GM23338 (cell line): ENCODE data around the gene AP1AR. TPM values are rescaled to one million over a fixed set of nuclear protein-coding genes. Genes with fewer than 3 reads are reported as not detected.

ENCODE experiments used
- ATAC-seq: fragments of 200-7000 bp; cut with Tn5 transposase; 3 replicates; pipeline ENCODE4 v1.9.1; 2020
- DNase-seq: peaks from one replicate; pipeline ENCODE4 v3.0.0-alpha.2; 2015; ENCODE audit warnings: low spot score
- H2AFZ ChIP-seq: fragments of 200-600 bp; sonication (generic); 2 replicates; pipeline ENCODE4 v1.8.0; 2016; ENCODE audit warnings: antibody characterized with exemption, mild to moderate bottlenecking, moderate library complexity
- H3F3A ChIP-seq: fragments of 200-600 bp; sonication (generic); replicated peaks from 2 replicates; pipeline ENCODE4 v1.8.0; 2017; ENCODE audit warnings: antibody characterized with exemption, mixed run types, low read depth
- H3K27ac ChIP-seq: fragments of 200-600 bp; sonication (generic); 2 replicates; pipeline ENCODE4 v1.6.1; 2016; ENCODE audit warnings: low read depth
- H3K27me3 ChIP-seq: fragments of 200-600 bp; sonication (generic); 2 replicates; pipeline ENCODE4 v1.8.0; 2016; ENCODE audit warnings: mild to moderate bottlenecking, mixed run types, moderate library complexity; ENCODE audit not compliant: insufficient read depth
- H3K36me3 ChIP-seq: fragments of 200-600 bp; sonication (generic); 2 replicates; pipeline ENCODE4 v1.8.0; 2016; ENCODE audit warnings: mild to moderate bottlenecking; ENCODE audit not compliant: insufficient read depth
- H3K4me1 ChIP-seq: fragments of 200-600 bp; sonication (generic); 2 replicates; pipeline ENCODE4 v1.8.0; 2016; ENCODE audit warnings: mild to moderate bottlenecking, moderate library complexity; ENCODE audit not compliant: insufficient read depth
- H3K4me2 ChIP-seq: fragments of 200-600 bp; sonication (generic); 2 replicates; pipeline ENCODE4 v1.7.1; 2017; ENCODE audit warnings: mixed run types
- H3K4me3 ChIP-seq: fragments of 200-600 bp; sonication (generic); 2 replicates; pipeline ENCODE4 v1.6.1; 2016; ENCODE audit warnings: mixed run types
- H3K79me2 ChIP-seq: fragments of 200-600 bp; sonication (generic); replicated peaks from 2 replicates; pipeline ENCODE4 v1.8.0; 2017; ENCODE audit warnings: mild to moderate bottlenecking; ENCODE audit not compliant: insufficient read depth
- H3K9me2 ChIP-seq: fragments of 200-600 bp; sonication (generic); 2 replicates; pipeline ENCODE4 v1.8.0; 2017; ENCODE audit not compliant: insufficient read depth
- H4K20me1 ChIP-seq: fragments of 200-600 bp; sonication (generic); replicated peaks from 2 replicates; pipeline ENCODE4 v1.8.0; 2017; ENCODE audit warnings: mild to moderate bottlenecking; ENCODE audit not compliant: insufficient read depth
- H3K27ac Mint-ChIP-seq: 2 replicates; pipeline ENCODE4 v1.8.0; 2020; ENCODE audit warnings: inconsistent platforms, mild to moderate bottlenecking, moderate library complexity, mixed read lengths
- H3K27me3 Mint-ChIP-seq: 3 replicates; pipeline ENCODE4 v1.8.0; 2022; ENCODE audit warnings: low read depth, mild to moderate bottlenecking, moderate library complexity, mixed read lengths, inconsistent platforms; ENCODE audit not compliant: insufficient read depth, poor library complexity
- H3K36me3 Mint-ChIP-seq: 3 replicates; pipeline ENCODE4 v1.8.0; 2021; ENCODE audit warnings: low read depth, mild to moderate bottlenecking, inconsistent platforms, moderate library complexity, mixed read lengths
- H3K4me1 Mint-ChIP-seq: 3 replicates; pipeline ENCODE4 v1.8.0; 2020; ENCODE audit warnings: mild to moderate bottlenecking, inconsistent platforms, mixed read lengths
- H3K4me3 Mint-ChIP-seq: 3 replicates; pipeline ENCODE4 v1.8.0; 2021; ENCODE audit warnings: moderate library complexity, mild to moderate bottlenecking, inconsistent platforms, mixed read lengths
- H3K9me3 Mint-ChIP-seq: 3 replicates; pipeline ENCODE4 v1.8.0; 2020; ENCODE audit warnings: moderate library complexity, mild to moderate bottlenecking, inconsistent platforms, mixed read lengths
- CTCF ChIP-seq, 2 experiments: fragments of 200-600 bp in 1 of 2; sonication (generic) in 1 of 2; conservative IDR thresholded peaks; 2 replicates each; pipeline versions ENCODE4 v1.5.1 to v1.6.1; 2016 to 2017; ENCODE audit warnings: antibody characterized with exemption in 2 of 2, low read depth in 2 of 2, mild to moderate bottlenecking in 2 of 2, moderate library complexity in 1 of 2
- ETS1 ChIP-seq: IDR thresholded peaks from 2 replicates; pipeline ENCODE4 v1.6.1; 2016; ENCODE audit warnings: antibody characterized with exemption
- EZH2 ChIP-seq: fragments of 200-600 bp; sonication (generic); IDR thresholded peaks from one replicate; pipeline ENCODE4 v1.8.0; 2017; ENCODE audit warnings: antibody characterized with exemption, mild to moderate bottlenecking, low read depth; ENCODE audit not compliant: unreplicated experiment
- EZH2phosphoT487 ChIP-seq: fragments of 200-600 bp; sonication (generic); IDR thresholded peaks from one replicate; pipeline ENCODE4 v1.8.1; 2018; ENCODE audit warnings: antibody characterized with exemption; ENCODE audit not compliant: unreplicated experiment
- JUNB ChIP-seq: IDR thresholded peaks from one replicate; pipeline ENCODE4 v1.6.1; 2016; ENCODE audit warnings: antibody characterized with exemption; ENCODE audit not compliant: unreplicated experiment
- NANOG ChIP-seq: IDR thresholded peaks from 2 replicates; pipeline ENCODE4 v1.6.1; 2016; ENCODE audit warnings: antibody characterized with exemption, borderline replicate concordance
- POLR2AphosphoS5 ChIP-seq: IDR thresholded peaks from 2 replicates; pipeline ENCODE4 v1.6.1; 2016; ENCODE audit warnings: antibody characterized with exemption, low read depth
- REST ChIP-seq: IDR thresholded peaks from one replicate; pipeline ENCODE4 v1.6.1; 2018; ENCODE audit warnings: antibody characterized with exemption; ENCODE audit not compliant: unreplicated experiment
- STAT1 ChIP-seq: IDR thresholded peaks from one replicate; pipeline ENCODE4 v1.6.1; 2016; ENCODE audit warnings: antibody characterized with exemption; ENCODE audit not compliant: unreplicated experiment
- ZNF114 ChIP-seq: fragments of 250-450 bp; sonication (Bioruptor Pico); IDR thresholded peaks from 2 replicates; pipeline ENCODE4 v1.5.0; 2020; ENCODE audit warnings: mild to moderate bottlenecking, moderate library complexity
- ZNF331 ChIP-seq: fragments of 250-450 bp; sonication (Bioruptor Pico); IDR thresholded peaks from 2 replicates; pipeline ENCODE4 v1.5.0; 2020; ENCODE audit warnings: low read depth, mild to moderate bottlenecking, moderate library complexity
- polyA plus RNA-seq: library from polyadenylated mRNA; unstranded; fragments of >200 nt; fragmentation: Nextera tagmentation; extraction: Ambion mirVana; gene quantifications from 2 replicates; pipeline ENCODE4 v1.2.1, GENCODE V29; 2016
- total RNA-seq: library from RNA; depleted of rRNA; stranded (reverse); fragments of >200 nt; shearing (Covaris generic); gene quantifications from 2 replicates; pipeline ENCODE4 v1.2.3, GENCODE V29; 2014

The AP1AR gene
- total and polyA plus RNA-seq, 2 experiments from 2014 or later: 17.5 to 28.0 TPM

- no peak for TF ChIP-seq NANOG
- TF ChIP-seq JUNB: no peak
- no peak for TF ChIP-seq EZH2phosphoT487
- no peak for TF ChIP-seq REST
- no peak for TF ChIP-seq EZH2
These were observed 11.7 kb upstream of the AP1AR start (continued) for GRCh38 chr4:112219826-112220366.

- H3K27me3 Mint-ChIP-seq: peaks cover 6% of the 10 kb centered on the region
- Histone ChIP-seq H2AFZ (no peak overlapping the region), H3K4me3 (no peak overlapping the region), H3K79me2 (no peaks in the 10 kb centered on the region), H3K4me2 (no peak overlapping the region), H3K36me3 (no peaks in the 10 kb centered on the region), H4K20me1 (no peaks in the 10 kb centered on the region), H3K9me2 (no peaks in the 10 kb centered on the region), H3F3A (no peaks in the 10 kb centered on the region), H3K27me3 (no peaks in the 10 kb centered on the region), H3K27ac (no peak overlapping the region), H3K4me1 (no peaks in the 10 kb centered on the region)
- H3K9me3 Mint-ChIP-seq: peaks cover 19% of the 10 kb centered on the region
- no peak overlapping the region for H3K27ac Mint-ChIP-seq
- peaks cover 6% of the 10 kb centered on the region; the same call in 2 of the 3 replicates for H3K36me3 Mint-ChIP-seq
- ATAC-seq (no peak), DNase-seq (no peak)
- no peaks in the 10 kb centered on the region; the same call in 2 of the 3 replicates for H3K4me1 Mint-ChIP-seq
- no peak overlapping the region for H3K4me3 Mint-ChIP-seq
- TF ChIP-seq ZNF114 (CRISPR knock-in tag) (no peak), CTCF (conservative IDR thresholded peaks at IDR 0.05; ENCODE audit: low read depth in 2 of 2) (no peak), ETS1 (no peak), POLR2AphosphoS5 (no peak), ZNF331 (CRISPR knock-in tag) (no peak), STAT1 (no peak), REST (no peak), EZH2phosphoT487 (no peak)
These were observed 9.2 kb upstream of the AP1AR start for GRCh38 chr4:112222219-112222955.
